GM15510 (cell line): Measurements from ENCODE around the gene PNMA6E.

Experiments used
- POLR2A ChIP-seq: IDR thresholded peaks from 3 replicates; pipeline ENCODE4 v1.6.1; 2011; ENCODE audit warnings: borderline replicate concordance; ENCODE audit not compliant: insufficient read length; ENCODE audit errors: extremely low read depth

PNMA6E gene

DNA sequence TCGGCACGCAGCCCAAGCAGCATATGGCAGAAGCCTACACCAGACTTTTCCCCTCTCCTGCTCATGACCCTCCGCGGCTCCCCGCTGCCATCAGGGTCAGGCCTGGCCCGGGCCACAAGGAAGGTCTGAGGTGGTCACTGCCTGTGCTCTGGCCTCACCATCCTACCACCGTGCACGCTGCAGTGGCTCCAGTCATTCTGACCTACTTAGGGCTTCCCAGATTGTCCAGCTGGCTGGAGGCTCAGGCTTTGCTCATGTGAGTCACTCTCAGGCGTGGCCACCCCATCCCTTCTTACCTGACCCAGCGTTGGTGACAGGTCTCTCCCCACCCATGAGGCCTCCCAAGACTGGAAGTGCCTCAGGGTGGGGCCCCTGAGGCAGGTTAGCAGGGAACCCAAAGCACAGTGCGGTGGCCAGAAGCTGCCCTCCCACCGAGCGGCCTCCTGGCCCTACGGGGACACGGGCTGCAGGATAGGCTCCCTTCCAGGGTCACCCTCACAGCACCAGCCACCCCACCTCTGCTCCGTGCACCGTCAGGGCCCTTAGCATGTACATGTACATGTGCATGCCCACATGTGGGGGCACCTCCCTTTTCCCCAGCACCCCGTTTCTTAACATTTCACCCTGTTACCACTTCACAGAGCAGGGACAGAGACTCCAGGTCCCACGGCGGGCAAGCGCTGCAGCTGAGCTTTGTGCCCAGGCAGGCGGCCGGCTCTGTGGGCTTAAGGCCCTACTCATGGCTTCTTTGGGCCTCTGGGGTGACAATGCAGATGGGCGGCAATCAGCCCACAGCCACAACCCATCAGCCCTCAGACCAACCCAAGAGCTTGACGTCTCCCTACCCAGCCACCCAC, 42.6 kb upstream of the PNMA6E start:
- TF ChIP-seq POLR2A: no peak

DNA sequence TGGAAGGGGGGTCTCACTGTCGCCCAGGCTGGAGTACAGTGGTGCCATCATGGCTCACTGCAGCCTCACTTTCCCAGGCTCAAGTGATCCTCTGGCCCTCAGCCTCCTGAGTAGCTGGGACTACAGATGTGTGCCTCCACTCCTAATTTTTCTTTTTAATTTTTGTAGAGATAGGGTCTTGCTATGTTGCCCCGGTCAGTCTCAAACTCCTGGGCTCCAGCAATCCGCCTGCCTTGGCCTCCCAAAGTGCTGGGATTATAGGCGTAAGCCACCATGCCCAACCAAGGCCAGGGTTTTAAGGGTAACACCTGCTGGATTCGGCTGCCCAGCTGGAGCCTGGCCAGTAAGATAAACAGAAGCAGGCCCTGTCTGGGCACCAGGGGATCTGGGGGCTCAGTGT, 41.3 kb upstream of the PNMA6E start:
- TF ChIP-seq POLR2A: no peak

DNA sequence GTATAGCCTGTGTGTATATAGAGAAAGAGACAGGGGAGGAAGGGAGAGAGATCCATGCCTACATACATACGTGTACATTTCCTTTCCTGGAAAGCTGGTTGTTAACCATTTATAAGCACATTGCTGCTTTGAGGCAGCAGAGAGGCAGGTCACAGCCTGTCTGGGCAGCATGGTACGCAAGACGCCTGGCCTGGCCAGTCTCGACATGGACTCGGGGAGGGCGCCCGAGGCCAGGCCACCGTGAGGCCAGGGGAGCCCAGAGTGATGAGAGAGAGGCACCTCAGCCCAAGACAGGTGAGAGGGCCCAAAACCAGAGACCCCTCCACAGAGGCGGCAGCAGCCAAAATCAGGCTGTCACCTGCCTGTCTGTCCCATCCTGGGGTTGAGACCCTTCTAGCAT, 40.8 kb upstream of the PNMA6E start:
- TF ChIP-seq POLR2A: no peak

DNA sequence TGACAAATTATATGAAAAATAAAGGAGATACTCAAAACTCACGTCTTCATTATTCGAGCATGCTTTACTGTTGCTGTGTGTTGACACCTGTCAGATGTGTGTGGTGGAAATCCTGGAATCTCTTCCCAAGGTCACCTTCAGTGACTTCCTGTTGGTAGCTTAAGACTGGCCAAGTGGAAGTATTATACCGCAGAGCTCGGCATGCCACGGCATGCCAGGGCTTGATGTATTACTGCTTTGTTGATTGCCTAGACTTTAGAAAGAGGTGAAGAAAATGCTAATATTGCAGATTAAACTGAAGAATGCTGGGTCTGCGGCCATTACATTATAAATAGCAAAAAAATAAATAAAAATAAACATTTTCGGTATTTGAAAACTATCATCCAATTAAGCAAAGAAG, 40.1 kb upstream of the PNMA6E start:
- no peak for TF ChIP-seq POLR2A

DNA sequence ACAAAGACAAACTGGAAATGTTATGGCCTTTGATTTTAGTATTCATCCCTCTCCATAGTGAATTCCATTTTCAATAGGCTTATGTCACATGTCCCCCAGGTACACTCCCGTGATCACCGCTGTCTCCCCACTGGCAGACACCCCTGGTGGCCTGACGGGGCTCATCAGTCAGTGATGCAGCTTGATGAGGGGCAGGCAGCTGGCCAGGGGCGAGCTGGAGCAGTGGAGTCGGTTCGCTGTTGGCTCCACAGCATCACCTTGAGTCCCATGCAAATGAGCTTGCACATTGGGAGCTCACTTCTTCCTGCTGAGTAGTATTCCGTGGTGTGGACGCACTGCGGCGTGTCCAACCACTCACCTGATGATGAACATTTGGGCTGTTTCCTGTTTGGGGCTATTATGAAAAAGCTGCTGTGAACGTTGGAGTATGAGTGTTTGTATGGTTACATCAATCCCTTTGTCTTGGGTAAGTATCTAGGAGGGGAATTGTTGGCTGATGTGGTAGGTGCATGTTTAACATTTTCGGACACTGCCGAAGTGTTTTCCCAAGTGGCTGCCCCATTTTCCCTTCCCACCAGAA, 39.5 kb upstream of the PNMA6E start:
- TF ChIP-seq POLR2A: no peak

DNA sequence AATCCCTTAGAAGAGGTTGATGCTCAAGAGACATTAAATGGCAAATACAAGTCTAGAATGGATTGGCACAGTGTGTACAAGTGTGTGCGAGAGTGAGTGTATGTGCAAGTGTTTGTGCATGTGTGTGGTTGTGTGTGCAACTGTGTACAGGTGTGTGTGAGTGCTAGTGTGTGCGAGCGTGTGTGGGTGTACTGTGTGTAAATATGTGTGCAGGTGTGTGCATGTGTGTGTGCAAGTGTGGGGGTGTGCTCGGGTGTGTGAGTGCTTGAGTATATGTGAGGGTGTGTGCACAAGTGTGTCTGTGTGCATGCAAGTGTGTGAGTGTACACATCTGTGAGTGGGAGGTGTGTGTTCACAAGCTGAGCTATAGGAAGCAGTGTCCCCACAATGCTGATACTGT, 38.8 kb upstream of the PNMA6E start:
- TF ChIP-seq POLR2A: no peak

DNA sequence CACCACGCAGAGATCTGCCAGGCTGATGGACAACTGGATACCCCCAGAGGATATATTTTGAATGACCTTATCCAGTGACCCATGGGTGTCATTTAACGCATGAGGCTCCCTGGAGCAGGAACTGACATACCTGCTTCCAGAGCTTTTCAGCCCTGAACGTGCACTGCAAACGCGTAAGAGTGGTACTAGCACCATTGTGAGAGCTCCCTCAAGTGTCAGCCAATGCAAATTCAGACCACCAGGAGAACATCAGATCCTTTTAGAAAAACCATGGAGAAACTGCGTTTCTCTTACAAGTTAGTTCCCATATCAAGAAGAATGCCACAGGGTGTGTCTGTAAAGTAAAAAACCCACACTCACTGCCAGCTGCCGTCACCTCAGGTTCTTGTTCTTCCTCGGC, 37.4 kb upstream of the PNMA6E start:
- no peak for TF ChIP-seq POLR2A

DNA sequence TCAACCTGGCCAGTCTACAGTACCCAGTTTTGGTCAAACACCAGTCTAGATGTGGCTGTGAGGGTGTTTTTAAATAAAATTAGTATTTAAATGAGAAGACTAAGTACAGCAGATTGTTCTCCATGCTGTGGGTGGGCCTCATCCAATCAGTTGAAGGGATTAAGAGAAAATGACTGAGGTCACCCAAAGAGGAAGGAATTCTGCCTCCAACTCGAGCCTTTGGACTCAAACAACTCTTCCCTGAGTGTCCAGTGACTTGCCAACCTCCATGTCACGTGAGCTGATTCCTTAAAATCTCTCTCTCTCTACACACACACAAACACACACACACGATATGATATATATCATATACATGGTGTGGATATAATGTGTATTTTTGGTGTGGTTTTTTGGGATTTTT, 34.7 kb upstream of the PNMA6E start:
- TF ChIP-seq POLR2A: no peak

DNA sequence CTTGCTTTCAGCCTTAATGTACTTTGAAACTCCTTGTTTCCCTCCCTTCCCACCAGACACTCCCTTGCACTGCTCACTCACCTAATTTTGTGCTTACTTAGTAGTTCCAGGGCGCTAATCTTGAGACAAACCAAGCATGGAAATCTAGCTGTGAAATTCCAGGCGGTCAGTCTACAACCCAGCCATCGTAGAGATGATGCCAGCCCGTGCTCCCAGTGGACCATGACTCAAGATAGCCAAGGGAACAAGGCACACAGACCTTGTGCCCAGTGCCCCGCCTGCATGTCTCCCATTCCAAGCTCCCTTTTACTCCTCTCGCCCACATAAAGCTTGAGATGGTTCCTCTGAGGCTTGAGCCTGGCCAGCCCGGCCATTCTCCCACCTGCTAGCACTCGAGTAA, 33.7 kb upstream of the PNMA6E start:
- TF ChIP-seq POLR2A: no peak

DNA sequence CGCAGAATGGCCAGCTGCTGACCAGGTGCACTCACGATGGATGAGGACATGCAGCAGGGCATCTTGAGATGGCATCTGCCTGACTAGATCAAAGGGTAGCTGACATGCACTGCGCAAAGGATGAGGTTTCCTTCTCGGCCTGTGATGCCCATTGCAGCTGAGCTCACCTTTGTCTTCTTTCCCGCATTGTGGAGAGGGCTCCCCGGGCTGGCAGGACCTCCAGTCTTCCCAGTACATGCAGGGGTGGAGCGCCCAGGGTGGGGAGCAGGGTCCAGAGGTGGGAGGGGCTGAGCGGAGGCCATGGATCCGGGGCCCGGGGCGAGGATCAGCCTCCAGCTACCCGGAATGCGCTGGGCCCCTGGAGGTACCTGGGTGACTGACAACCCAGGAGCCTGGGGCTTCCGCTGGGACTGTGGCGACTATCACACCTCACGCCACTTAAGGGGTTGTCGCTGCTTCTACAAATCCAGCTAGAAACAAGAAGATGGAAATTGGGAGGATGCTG, 32.7 kb upstream of the PNMA6E start:
- no peak for TF ChIP-seq POLR2A

DNA sequence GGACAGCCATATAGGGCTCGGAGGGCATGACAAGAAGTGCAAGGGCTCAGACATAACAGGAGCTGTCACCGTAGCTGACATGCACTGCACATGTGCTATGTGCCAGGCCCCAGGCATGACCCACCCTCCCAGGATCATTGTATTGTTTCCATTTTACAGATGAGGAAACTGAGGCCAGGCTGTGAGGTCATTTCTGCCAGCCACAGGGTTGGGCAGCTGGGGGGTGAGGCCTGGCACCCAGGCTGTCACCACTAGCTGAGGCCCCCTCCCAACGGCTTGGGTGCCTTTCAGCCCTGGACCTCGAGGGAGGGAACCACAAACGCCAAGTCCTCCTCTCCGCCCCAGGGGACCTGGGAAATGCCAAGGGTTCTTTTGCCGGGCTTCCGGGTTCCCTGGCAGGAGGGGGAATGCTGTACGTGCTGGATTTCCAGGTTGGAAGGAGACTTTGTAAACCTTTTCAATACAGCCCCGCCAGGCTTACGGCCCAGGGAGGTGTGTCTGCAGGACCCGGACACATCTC, 32.1 kb upstream of the PNMA6E start:
- TF ChIP-seq POLR2A: no peak

DNA sequence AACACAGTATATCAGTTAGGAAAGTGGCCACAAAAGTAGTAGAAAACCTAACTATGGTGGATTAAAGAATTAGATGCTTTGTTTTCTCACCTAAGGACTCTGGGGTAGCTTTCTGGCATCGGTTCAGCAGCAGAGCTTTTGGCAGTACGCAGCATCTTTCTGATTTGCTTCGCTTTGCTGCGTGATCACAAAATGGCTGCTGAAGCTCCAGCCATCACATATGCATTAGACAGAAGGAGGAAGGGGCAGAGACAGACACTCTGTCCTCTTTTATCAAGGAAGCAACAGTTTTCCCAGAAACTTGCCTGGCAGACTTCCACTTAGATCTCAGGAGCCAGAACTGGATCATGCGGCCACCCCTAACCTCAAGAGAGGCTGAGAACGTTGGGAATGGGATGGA, 29.6 kb upstream of the PNMA6E start:
- TF ChIP-seq POLR2A: no peak

DNA sequence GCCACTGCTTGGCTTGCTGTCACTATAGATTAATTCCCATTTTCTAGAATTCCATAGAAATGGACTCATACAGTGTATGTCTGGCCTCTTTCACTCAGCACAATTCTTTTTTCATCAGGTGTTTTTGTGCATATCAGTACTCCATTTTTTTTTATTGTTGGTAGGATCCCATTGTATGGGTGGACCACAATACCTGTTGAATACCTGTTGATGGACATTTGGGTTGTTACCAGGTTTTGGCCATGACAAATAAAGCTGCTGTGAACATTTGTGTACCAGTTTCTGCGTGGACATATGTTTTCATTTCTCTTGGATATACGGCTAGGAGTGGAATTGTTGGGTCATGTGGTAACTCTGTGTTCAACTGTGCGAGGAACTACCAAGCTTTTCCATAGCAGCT, 25.1 kb upstream of the PNMA6E start:
- TF ChIP-seq POLR2A: no peak

DNA sequence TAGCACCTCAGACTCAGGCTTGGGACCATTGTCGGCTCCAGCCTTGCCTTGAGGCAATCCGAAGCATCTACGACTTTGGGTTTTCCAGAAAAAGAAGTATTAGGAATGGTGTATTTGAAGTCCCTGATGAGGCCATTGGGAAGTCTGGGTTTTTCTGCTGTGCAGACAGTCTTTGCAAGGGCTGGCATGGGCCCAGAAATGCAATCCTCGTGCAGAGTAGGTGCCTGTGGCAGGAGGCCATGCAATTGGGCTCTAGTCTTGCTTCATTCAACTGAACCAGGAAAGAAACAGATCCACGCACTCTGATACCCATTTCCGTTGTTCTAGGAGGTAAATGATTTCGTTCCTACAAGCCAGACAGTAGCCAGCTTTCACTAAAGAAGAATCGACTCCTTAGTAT, 22.5 kb upstream of the PNMA6E start:
- no peak for TF ChIP-seq POLR2A

DNA sequence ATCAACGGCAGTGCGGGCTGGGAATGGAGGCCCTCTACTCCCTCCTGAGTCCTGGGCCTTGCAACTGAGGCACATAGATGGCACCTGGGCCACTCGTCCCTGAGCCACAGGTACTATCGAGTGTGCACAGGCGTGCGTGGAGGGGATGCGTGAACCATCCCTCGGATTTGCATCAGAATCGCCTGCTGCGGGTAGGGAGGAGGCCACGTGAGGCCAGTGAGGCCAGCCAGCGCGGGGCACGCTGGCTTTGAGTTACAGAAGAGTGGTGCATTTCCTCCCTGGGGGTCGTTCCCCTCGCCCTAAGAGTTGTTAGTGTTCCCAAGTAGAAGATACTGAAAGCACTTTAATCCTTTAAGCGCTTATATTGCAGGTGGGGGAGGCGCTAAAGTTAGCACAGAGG, 20.7 kb upstream of the PNMA6E start:
- no peak for TF ChIP-seq POLR2A
